Activated naive CD4-positive, alpha-beta T cell treated with Interleukin-2 at 50 U/mL for 16 hours (primary cell): ENCODE results near the gene GNAT1.
"Not testable (repeated sequence)": the region's sequence is repeated elsewhere in the genome, so short reads cannot be mapped to it uniquely, and the experiment has no call there.

ENCODE experiments used
- DNase-seq: peaks from one replicate; pipeline ENCODE4 v3.0.0-alpha.2; 2020

Gene GNAT1

GRCh38 chr3:50243543-50243895, 52.1 kb downstream of the GNAT1 start:
- no peak for DNase-seq

- not testable (repeated sequence) for DNase-seq
These were observed 53.4 kb downstream of the GNAT1 start for GRCh38 chr3:50244813-50245212.

GRCh38 chr3:50245251-50245745, 53.9 kb downstream of the GNAT1 start:
- DNase-seq = no peak

- peak; percentile 95 for DNase-seq
These were observed 54.6 kb downstream of the GNAT1 start for GRCh38 chr3:50245831-50246516.

- DNase-seq = peak; percentile 88
These were observed 55.1 kb downstream of the GNAT1 start for GRCh38 chr3:50246517-50246954.
